HG03159 (cell line): ENCODE results near the gene KCNQ1.

ENCODE experiments used
- ATAC-seq: cut with Tn5 transposase; IDR thresholded peaks from one replicate; pipeline ENCODE4 v1.9.1; 2021; ENCODE audit warnings: mild to moderate bottlenecking, moderate library complexity; ENCODE audit not compliant: unreplicated experiment

The KCNQ1 gene

GRCh38 chr11:2725368-2726300 is 280.8 kb downstream of the KCNQ1 start:
- ATAC-seq, result no peak

GRCh38 chr11:2726964-2727363 is 282.2 kb downstream of the KCNQ1 start:
- ATAC-seq, result no peak

- no peak for ATAC-seq
Observed at GRCh38 chr11:2728128-2728662, 283.4 kb downstream of the KCNQ1 start.

- ATAC-seq, result no peak
Observed at GRCh38 chr11:2728663-2729332, 284.0 kb downstream of the KCNQ1 start.

- ATAC-seq, result no peak
Observed at GRCh38 chr11:2729841-2730240, 285.0 kb downstream of the KCNQ1 start.

- no peak for ATAC-seq
Observed at GRCh38 chr11:2730272-2731129, 285.7 kb downstream of the KCNQ1 start.

- no peak for ATAC-seq
Observed at GRCh38 chr11:2731130-2732125, 286.6 kb downstream of the KCNQ1 start.

GRCh38 chr11:2732261-2732939 is 287.6 kb downstream of the KCNQ1 start:
- ATAC-seq, result no peak

- no peak for ATAC-seq
Observed at GRCh38 chr11:2732940-2733628, 288.3 kb downstream of the KCNQ1 start.

- ATAC-seq, result no peak
Observed at GRCh38 chr11:2734181-2735052, 289.6 kb downstream of the KCNQ1 start.

GRCh38 chr11:2735053-2735589 is 290.3 kb downstream of the KCNQ1 start:
- no peak for ATAC-seq

GRCh38 chr11:2736577-2737225 is 291.9 kb downstream of the KCNQ1 start:
- ATAC-seq, result no peak

GRCh38 chr11:2737226-2737590 is 292.4 kb downstream of the KCNQ1 start:
- ATAC-seq, result no peak

- no peak for ATAC-seq
Observed at GRCh38 chr11:2737866-2738265, 293.1 kb downstream of the KCNQ1 start.

GRCh38 chr11:2738551-2739431 is 294.0 kb downstream of the KCNQ1 start:
- no peak for ATAC-seq
